Measurements from ENCODE around the gene UBE3B.

Gene UBE3B

GRCh38 chr12:109475121-109475520 is 2.3 kb upstream of the UBE3B start:
- TF ChIP-seq CTCF (IDR thresholded peaks at IDR 0.05; ENCODE audit: borderline replicate concordance, insufficient read depth, low read depth, low read length), result no peak
- H3K4me3 ChIP-seq (ENCODE audit: low read depth, low read length), result no peak overlapping the region

GRCh38 chr12:109475993-109476806 is 1.2 kb upstream of the UBE3B start:
- TF ChIP-seq CTCF (IDR thresholded peaks at IDR 0.05; ENCODE audit: borderline replicate concordance, insufficient read depth, low read depth, low read length), result no peak

DNA sequence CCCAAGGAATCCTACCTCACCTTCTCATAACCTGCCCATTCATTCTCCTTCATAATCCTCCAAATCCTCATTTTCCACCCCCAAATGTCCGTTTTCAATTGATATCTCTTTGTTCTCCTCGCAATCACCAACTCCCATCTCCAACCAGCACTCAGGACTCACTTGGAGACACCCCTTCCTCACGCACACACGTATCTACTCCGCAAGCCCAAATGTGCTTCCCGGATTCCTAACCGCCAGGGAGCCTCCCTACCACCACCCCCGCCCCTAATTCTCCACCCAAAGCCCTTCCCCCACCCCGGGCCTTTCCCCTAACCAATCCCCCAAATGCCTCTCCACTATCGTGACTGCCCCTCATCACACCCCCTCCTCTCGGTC is 638 bp upstream of the UBE3B start:
- peak overlapping the region; percentile 68 for H3K4me3 ChIP-seq (ENCODE audit: low read depth, low read length)
- no peak for TF ChIP-seq CTCF (IDR thresholded peaks at IDR 0.05; ENCODE audit: borderline replicate concordance, insufficient read depth, low read depth, low read length)

More at GRCh38 chr12:109475993-109476806, 1.2 kb upstream of the UBE3B start:
- H3K4me3 ChIP-seq (ENCODE audit: low read depth, low read length), result peak overlapping the region; percentile 68

DNA sequence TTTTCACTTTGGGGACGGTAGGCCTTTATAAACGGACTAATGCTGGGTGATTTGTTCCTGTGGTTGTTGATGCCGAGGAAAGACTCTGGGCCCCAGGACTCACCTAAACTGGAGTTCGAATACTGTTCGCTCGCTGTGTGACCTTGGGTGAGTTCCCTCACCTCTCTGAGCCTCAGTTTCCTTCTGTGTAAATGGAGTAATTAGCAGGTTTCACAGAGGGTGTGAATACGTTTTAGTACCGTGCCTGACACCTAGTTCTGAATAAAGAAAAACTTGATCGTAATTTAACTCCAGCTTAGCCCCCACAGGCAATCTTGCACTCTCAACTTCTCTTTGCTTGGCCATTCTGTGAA is 505 bp downstream of the UBE3B start:
- TF ChIP-seq CTCF (IDR thresholded peaks at IDR 0.05; ENCODE audit: borderline replicate concordance, insufficient read depth, low read depth, low read length), result no peak
- peak overlapping the region; percentile 68 for H3K4me3 ChIP-seq (ENCODE audit: low read depth, low read length)

DNA sequence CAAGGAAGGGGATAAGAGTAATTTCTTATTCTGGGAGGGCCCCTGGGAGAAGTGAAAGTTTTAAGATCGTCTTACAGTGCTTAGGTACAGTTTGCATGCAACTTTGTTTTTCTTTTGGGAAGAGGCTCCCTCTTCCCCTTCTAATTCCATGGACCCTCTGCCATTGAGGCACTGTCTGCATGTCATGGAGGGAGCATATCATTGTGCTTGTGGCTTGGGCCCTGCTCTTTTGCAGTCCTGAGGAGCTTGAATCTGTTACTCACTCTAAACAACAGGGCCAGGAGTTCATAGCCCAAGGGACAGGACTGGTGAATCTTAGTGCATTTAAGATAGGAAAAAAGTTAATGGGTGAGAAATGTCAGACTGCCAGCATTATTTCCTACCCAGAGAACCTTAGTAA is 2.3 kb downstream of the UBE3B start:
- no peak for TF ChIP-seq CTCF (IDR thresholded peaks at IDR 0.05; ENCODE audit: borderline replicate concordance, insufficient read depth, low read depth, low read length)
- H3K4me3 ChIP-seq (ENCODE audit: low read depth, low read length), result no peak overlapping the region

DNA sequence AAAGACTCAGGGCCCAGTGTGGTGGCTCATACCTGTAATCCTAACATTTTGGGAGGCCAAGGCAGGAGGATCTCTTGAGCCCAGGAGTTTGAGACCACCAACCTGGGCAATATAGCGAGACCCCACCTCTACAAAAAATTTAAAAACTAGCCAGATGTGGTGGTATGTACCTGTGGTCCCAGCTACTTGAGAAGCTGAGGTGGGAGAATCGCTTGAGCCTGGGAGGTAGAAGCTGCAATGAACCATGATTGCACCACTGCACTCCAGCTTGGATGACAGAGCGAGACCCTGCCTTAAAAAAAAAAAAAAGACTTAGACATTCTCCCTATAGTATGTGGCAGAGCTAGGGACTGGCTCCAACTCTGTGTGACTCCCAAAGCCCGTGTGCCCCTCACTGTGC is 2.9 kb downstream of the UBE3B start:
- no peak overlapping the region for H3K4me3 ChIP-seq (ENCODE audit: low read depth, low read length)
- TF ChIP-seq CTCF (IDR thresholded peaks at IDR 0.05; ENCODE audit: borderline replicate concordance, insufficient read depth, low read depth, low read length), result no peak

GRCh38 chr12:109481863-109482262 is 4.4 kb downstream of the UBE3B start:
- no peak for TF ChIP-seq CTCF (IDR thresholded peaks at IDR 0.05; ENCODE audit: borderline replicate concordance, insufficient read depth, low read depth, low read length)

More at GRCh38 chr12:109481863-109482262, 4.4 kb downstream of the UBE3B start:
- no peak overlapping the region for H3K4me3 ChIP-seq (ENCODE audit: low read depth, low read length)

All from GM12875 (cell line).